GM23338 (cell line): Measurements from ENCODE around the gene PINK1. TPM values are rescaled to one million over a fixed set of nuclear protein-coding genes. Genes with fewer than 3 reads are reported as not detected.

Experiments
- ATAC-seq: fragments of 200-7000 bp; cut with Tn5 transposase; 3 replicates; pipeline ENCODE4 v1.9.1; 2020
- DNase-seq: peaks from one replicate; pipeline ENCODE4 v3.0.0-alpha.2; 2015; ENCODE audit warnings: low spot score
- H2AFZ ChIP-seq: fragments of 200-600 bp; sonication (generic); 2 replicates; pipeline ENCODE4 v1.8.0; 2016; ENCODE audit warnings: antibody characterized with exemption, mild to moderate bottlenecking, moderate library complexity
- H3F3A ChIP-seq: fragments of 200-600 bp; sonication (generic); replicated peaks from 2 replicates; pipeline ENCODE4 v1.8.0; 2017; ENCODE audit warnings: antibody characterized with exemption, mixed run types, low read depth
- H3K27ac ChIP-seq: fragments of 200-600 bp; sonication (generic); 2 replicates; pipeline ENCODE4 v1.6.1; 2016; ENCODE audit warnings: low read depth
- H3K27me3 ChIP-seq: fragments of 200-600 bp; sonication (generic); 2 replicates; pipeline ENCODE4 v1.8.0; 2016; ENCODE audit warnings: mild to moderate bottlenecking, mixed run types, moderate library complexity; ENCODE audit not compliant: insufficient read depth
- H3K36me3 ChIP-seq: fragments of 200-600 bp; sonication (generic); 2 replicates; pipeline ENCODE4 v1.8.0; 2016; ENCODE audit warnings: mild to moderate bottlenecking; ENCODE audit not compliant: insufficient read depth
- H3K4me1 ChIP-seq: fragments of 200-600 bp; sonication (generic); 2 replicates; pipeline ENCODE4 v1.8.0; 2016; ENCODE audit warnings: mild to moderate bottlenecking, moderate library complexity; ENCODE audit not compliant: insufficient read depth
- H3K4me2 ChIP-seq: fragments of 200-600 bp; sonication (generic); 2 replicates; pipeline ENCODE4 v1.7.1; 2017; ENCODE audit warnings: mixed run types
- H3K4me3 ChIP-seq: fragments of 200-600 bp; sonication (generic); 2 replicates; pipeline ENCODE4 v1.6.1; 2016; ENCODE audit warnings: mixed run types
- H3K79me2 ChIP-seq: fragments of 200-600 bp; sonication (generic); replicated peaks from 2 replicates; pipeline ENCODE4 v1.8.0; 2017; ENCODE audit warnings: mild to moderate bottlenecking; ENCODE audit not compliant: insufficient read depth
- H3K9me2 ChIP-seq: fragments of 200-600 bp; sonication (generic); 2 replicates; pipeline ENCODE4 v1.8.0; 2017; ENCODE audit not compliant: insufficient read depth
- H4K20me1 ChIP-seq: fragments of 200-600 bp; sonication (generic); replicated peaks from 2 replicates; pipeline ENCODE4 v1.8.0; 2017; ENCODE audit warnings: mild to moderate bottlenecking; ENCODE audit not compliant: insufficient read depth
- H3K27ac Mint-ChIP-seq: 2 replicates; pipeline ENCODE4 v1.8.0; 2020; ENCODE audit warnings: inconsistent platforms, mild to moderate bottlenecking, moderate library complexity, mixed read lengths
- H3K27me3 Mint-ChIP-seq: 3 replicates; pipeline ENCODE4 v1.8.0; 2022; ENCODE audit warnings: low read depth, mild to moderate bottlenecking, moderate library complexity, mixed read lengths, inconsistent platforms; ENCODE audit not compliant: insufficient read depth, poor library complexity
- H3K36me3 Mint-ChIP-seq: 3 replicates; pipeline ENCODE4 v1.8.0; 2021; ENCODE audit warnings: low read depth, mild to moderate bottlenecking, inconsistent platforms, moderate library complexity, mixed read lengths
- H3K4me1 Mint-ChIP-seq: 3 replicates; pipeline ENCODE4 v1.8.0; 2020; ENCODE audit warnings: mild to moderate bottlenecking, inconsistent platforms, mixed read lengths
- H3K4me3 Mint-ChIP-seq: 3 replicates; pipeline ENCODE4 v1.8.0; 2021; ENCODE audit warnings: moderate library complexity, mild to moderate bottlenecking, inconsistent platforms, mixed read lengths
- H3K9me3 Mint-ChIP-seq: 3 replicates; pipeline ENCODE4 v1.8.0; 2020; ENCODE audit warnings: moderate library complexity, mild to moderate bottlenecking, inconsistent platforms, mixed read lengths
- CREB1 ChIP-seq: fragments of 250-450 bp; sonication (Bioruptor Pico); IDR thresholded peaks from 2 replicates; pipeline ENCODE4 v1.5.0; 2020; ENCODE audit warnings: low read depth, mild to moderate bottlenecking, moderate library complexity
- CTCF ChIP-seq, 2 experiments: fragments of 200-600 bp in 1 of 2; sonication (generic) in 1 of 2; conservative IDR thresholded peaks; 2 replicates each; pipeline versions ENCODE4 v1.5.1 to v1.6.1; 2016 to 2017; ENCODE audit warnings: antibody characterized with exemption in 2 of 2, low read depth in 2 of 2, mild to moderate bottlenecking in 2 of 2, moderate library complexity in 1 of 2
- ETS1 ChIP-seq: IDR thresholded peaks from 2 replicates; pipeline ENCODE4 v1.6.1; 2016; ENCODE audit warnings: antibody characterized with exemption
- EZH2 ChIP-seq: fragments of 200-600 bp; sonication (generic); IDR thresholded peaks from one replicate; pipeline ENCODE4 v1.8.0; 2017; ENCODE audit warnings: antibody characterized with exemption, mild to moderate bottlenecking, low read depth; ENCODE audit not compliant: unreplicated experiment
- EZH2phosphoT487 ChIP-seq: fragments of 200-600 bp; sonication (generic); IDR thresholded peaks from one replicate; pipeline ENCODE4 v1.8.1; 2018; ENCODE audit warnings: antibody characterized with exemption; ENCODE audit not compliant: unreplicated experiment
- JUNB ChIP-seq: IDR thresholded peaks from one replicate; pipeline ENCODE4 v1.6.1; 2016; ENCODE audit warnings: antibody characterized with exemption; ENCODE audit not compliant: unreplicated experiment
- NANOG ChIP-seq: IDR thresholded peaks from 2 replicates; pipeline ENCODE4 v1.6.1; 2016; ENCODE audit warnings: antibody characterized with exemption, borderline replicate concordance
- POLR2AphosphoS5 ChIP-seq: IDR thresholded peaks from 2 replicates; pipeline ENCODE4 v1.6.1; 2016; ENCODE audit warnings: antibody characterized with exemption, low read depth
- REST ChIP-seq: IDR thresholded peaks from one replicate; pipeline ENCODE4 v1.6.1; 2018; ENCODE audit warnings: antibody characterized with exemption; ENCODE audit not compliant: unreplicated experiment
- STAT1 ChIP-seq: IDR thresholded peaks from one replicate; pipeline ENCODE4 v1.6.1; 2016; ENCODE audit warnings: antibody characterized with exemption; ENCODE audit not compliant: unreplicated experiment
- ZNF114 ChIP-seq: fragments of 250-450 bp; sonication (Bioruptor Pico); IDR thresholded peaks from 2 replicates; pipeline ENCODE4 v1.5.0; 2020; ENCODE audit warnings: mild to moderate bottlenecking, moderate library complexity
- ZNF331 ChIP-seq: fragments of 250-450 bp; sonication (Bioruptor Pico); IDR thresholded peaks from 2 replicates; pipeline ENCODE4 v1.5.0; 2020; ENCODE audit warnings: low read depth, mild to moderate bottlenecking, moderate library complexity
- ZNF462 ChIP-seq: fragments of 250-450 bp; sonication (Bioruptor Pico); IDR thresholded peaks from 2 replicates; pipeline ENCODE4 v1.5.0; 2020; ENCODE audit warnings: mild to moderate bottlenecking, moderate library complexity
- polyA plus RNA-seq: library from polyadenylated mRNA; unstranded; fragments of >200 nt; fragmentation: Nextera tagmentation; extraction: Ambion mirVana; gene quantifications from 2 replicates; pipeline ENCODE4 v1.2.1, GENCODE V29; 2016
- total RNA-seq: library from RNA; depleted of rRNA; stranded (reverse); fragments of >200 nt; shearing (Covaris generic); gene quantifications from 2 replicates; pipeline ENCODE4 v1.2.3, GENCODE V29; 2014

Gene PINK1
- total and polyA plus RNA-seq, 2 experiments from 2014 or later: 20.8 to 42.7 TPM

- Mint-ChIP-seq H3K4me3 (no peak overlapping the region), H3K9me3 (no peaks in the 10 kb centered on the region), H3K36me3 (no peaks in the 10 kb centered on the region; the same call in 2 of the 3 replicates), H3K27me3 (peaks cover 4% of the 10 kb centered on the region), H3K27ac (no peak overlapping the region), H3K4me1 (0 out of 3 replicates have a peak, but pooled peaks cover 3% of the 10 kb centered on the region)
- H3K36me3 ChIP-seq: no peaks in the 10 kb centered on the region
- no peaks in the 10 kb centered on the region for H3F3A ChIP-seq
- no peaks in the 10 kb centered on the region for H3K4me1 ChIP-seq
- DNase-seq: no peak
- no peaks in the 10 kb centered on the region for H4K20me1 ChIP-seq
- H2AFZ ChIP-seq: no peak overlapping the region
- no peaks in the 10 kb centered on the region for H3K27me3 ChIP-seq
- TF ChIP-seq EZH2: no peak
- no peak for TF ChIP-seq ZNF331 (CRISPR knock-in tag)
- TF ChIP-seq EZH2phosphoT487: no peak
- TF ChIP-seq ZNF462 (CRISPR knock-in tag): no peak
- no peak for TF ChIP-seq CTCF (conservative IDR thresholded peaks at IDR 0.05; ENCODE audit: low read depth in 2 of 2)
- no peak for TF ChIP-seq REST
- TF ChIP-seq ETS1: no peak
- TF ChIP-seq STAT1: no peak
- no peak for TF ChIP-seq ZNF114 (CRISPR knock-in tag)
- no peak for TF ChIP-seq NANOG
- TF ChIP-seq CREB1 (CRISPR knock-in tag): no peak
- TF ChIP-seq POLR2AphosphoS5: no peak
- TF ChIP-seq JUNB: no peak
- peaks cover 3% of the 10 kb centered on the region; the same call in 1 of the 2 replicates for H3K9me2 ChIP-seq
- H3K27ac ChIP-seq: no peak overlapping the region
- H3K79me2 ChIP-seq: no peaks in the 10 kb centered on the region
- no peak overlapping the region for H3K4me2 ChIP-seq
- H3K4me3 ChIP-seq: no peak overlapping the region
- no peak for ATAC-seq
Measured at GRCh38 chr1:20596106-20596505, 37.2 kb upstream of the PINK1 start.
